IMR-90 (cell line): ENCODE data around the gene ARHGEF4. TPM values are rescaled to one million over a fixed set of nuclear protein-coding genes. Genes with fewer than 3 reads are reported as not detected.

Experiments
- ATAC-seq: fragments of 200-7000 bp; cut with Tn5 transposase; 2 replicates; pipeline ENCODE4 v1.9.1; 2020; ENCODE audit warnings: low read depth, mild to moderate bottlenecking, moderate library complexity
- BruUV-seq: library from RNA; stranded (reverse); fragments of 400-500 nt; replicated peaks from 2 replicates; lab custom pipeline; 2021; lab: Mats Ljungman, UMichigan
- CTCF ChIA-PET: fragments of 300-600 bp; formaldehyde crosslinking; extraction: SDS; loops from one replicate; lab custom pipeline; 2021; ENCODE audit warnings: antibody characterized with exemption; lab: Yijun Ruan, JAX
- POLR2A ChIA-PET: fragments of 300-600 bp; sonication (Branson Sonifier 250); formaldehyde crosslinking; loops from one replicate; lab custom pipeline; 2022; ENCODE audit warnings: antibody characterized with exemption; ENCODE audit not compliant: unreplicated experiment; lab: Charles Lee
- DNase-seq: peaks from one replicate; pipeline ENCODE4 v3.0.0; 2013
- H2AFZ ChIP-seq: replicated peaks from 2 replicates; pipeline ENCODE3; 2013; ENCODE audit warnings: low read length, mild to moderate bottlenecking; ENCODE audit not compliant: poor library complexity
- H2AK5ac ChIP-seq: 2 replicates; pipeline ENCODE4 v1.6.1; 2013; ENCODE audit warnings: low read depth, low read length, inconsistent platforms
- H2AK9ac ChIP-seq: replicated peaks from 2 replicates; pipeline ENCODE3; 2013; ENCODE audit warnings: mild to moderate bottlenecking, low read depth, low read length, moderate library complexity; ENCODE audit not compliant: poor library complexity
- H2BK120ac ChIP-seq: 2 replicates; pipeline ENCODE4 v1.6.1; 2013; ENCODE audit warnings: low read depth, low read length, inconsistent platforms
- H2BK15ac ChIP-seq: 3 replicates; pipeline ENCODE4 v1.6.1; 2013; ENCODE audit warnings: low read depth, low read length, inconsistent platforms
- H2BK20ac ChIP-seq: 2 replicates; pipeline ENCODE4 v1.6.1; 2013; ENCODE audit warnings: low read depth, mild to moderate bottlenecking, inconsistent platforms, low read length, moderate library complexity
- H2BK5ac ChIP-seq: 2 replicates; pipeline ENCODE4 v1.6.1; 2013; ENCODE audit warnings: mild to moderate bottlenecking, low read depth, low read length, inconsistent platforms; ENCODE audit not compliant: poor library complexity, severe bottlenecking
- H3K14ac ChIP-seq: replicated peaks from 2 replicates; pipeline ENCODE4 v1.6.1; 2013; ENCODE audit warnings: low read depth, low read length, inconsistent platforms
- H3K18ac ChIP-seq: 2 replicates; pipeline ENCODE4 v1.6.1; 2013; ENCODE audit warnings: low read depth, low read length, control low read depth
- H3K23ac ChIP-seq: 2 replicates; pipeline ENCODE4 v1.6.1; 2013; ENCODE audit warnings: low read depth, low read length, inconsistent platforms
- H3K27ac ChIP-seq: 2 replicates; pipeline ENCODE4 v1.5.1; 2013; ENCODE audit warnings: mild to moderate bottlenecking, control low read depth, low read length; ENCODE audit not compliant: insufficient read depth
- H3K27me3 ChIP-seq: 2 replicates; pipeline ENCODE4 v1.6.1; 2013; ENCODE audit warnings: low read length; ENCODE audit not compliant: control insufficient read depth, insufficient read depth
- H3K36me3 ChIP-seq: 2 replicates; pipeline ENCODE4 v1.6.1; 2013; ENCODE audit warnings: low read length, mixed read lengths; ENCODE audit not compliant: control insufficient read depth, insufficient read depth
- H3K4ac ChIP-seq: 2 replicates; pipeline ENCODE4 v1.6.1; 2013; ENCODE audit warnings: low read depth, low read length, inconsistent platforms
- H3K4me1 ChIP-seq: 2 replicates; pipeline ENCODE4 v1.6.1; 2013; ENCODE audit warnings: low read length, mixed read lengths; ENCODE audit not compliant: control insufficient read depth, insufficient read depth
- H3K4me2 ChIP-seq: 2 replicates; pipeline ENCODE4 v1.6.1; 2013; ENCODE audit warnings: low read depth, mild to moderate bottlenecking, control low read depth, low read length, moderate library complexity
- H3K4me3 ChIP-seq: 2 replicates; pipeline ENCODE4 v1.5.1; 2013; ENCODE audit warnings: low read depth, mild to moderate bottlenecking, control low read depth, low read length, moderate library complexity; ENCODE audit not compliant: insufficient read depth
- H3K56ac ChIP-seq: 2 replicates; pipeline ENCODE4 v1.6.1; 2013; ENCODE audit warnings: low read length, inconsistent platforms; ENCODE audit not compliant: insufficient read depth; ENCODE audit errors: extremely low read depth
- H3K79me1 ChIP-seq, 2 experiments: 2 replicates each; pipeline ENCODE4 v1.6.1; 2013; ENCODE audit warnings: low read length in 2 of 2, inconsistent platforms in 1 of 2, low read depth in 1 of 2
- H3K9ac ChIP-seq: 2 replicates; pipeline ENCODE4 v1.6.1; 2013; ENCODE audit warnings: low read depth, low read length, control low read depth
- H3K9me1 ChIP-seq: 2 replicates; pipeline ENCODE4 v1.6.1; 2013; ENCODE audit warnings: low read length, inconsistent platforms; ENCODE audit not compliant: insufficient read depth
- H3K9me3 ChIP-seq: 2 replicates; pipeline ENCODE4 v1.6.1; 2013; ENCODE audit warnings: low read length; ENCODE audit not compliant: control insufficient read depth, insufficient read depth
- H4K20me1 ChIP-seq: 2 replicates; pipeline ENCODE4 v1.6.1; 2013; ENCODE audit warnings: low read length, inconsistent platforms; ENCODE audit not compliant: insufficient read depth
- H4K5ac ChIP-seq: 2 replicates; pipeline ENCODE4 v1.6.1; 2013; ENCODE audit warnings: mild to moderate bottlenecking, low read depth, low read length, control low read depth
- H4K8ac ChIP-seq, 2 experiments: 2 replicates each; pipeline ENCODE4 v1.6.1; 2013; ENCODE audit warnings: low read depth in 2 of 2, low read length in 2 of 2, control low read depth in 1 of 2, inconsistent platforms in 1 of 2
- H4K91ac ChIP-seq: 2 replicates; pipeline ENCODE4 v1.6.1; 2013; ENCODE audit warnings: low read depth, low read length, inconsistent platforms; ENCODE audit not compliant: insufficient read depth
- CEBPB ChIP-seq: IDR thresholded peaks from 2 replicates; pipeline ENCODE4 v1.6.1; 2012; ENCODE audit warnings: low read depth, low read length, improper control_type of control experiment
- FOS ChIP-seq: fragments of 150-350 bp; IDR thresholded peaks from 2 replicates; pipeline ENCODE4 v1.6.1; 2016; ENCODE audit warnings: low read depth, low read length
- RCOR1 ChIP-seq: IDR thresholded peaks from 2 replicates; pipeline ENCODE4 v1.6.1; 2012; ENCODE audit warnings: mild to moderate bottlenecking, low read length, improper control_type of control experiment; ENCODE audit not compliant: insufficient replicate concordance
- SMC3 ChIP-seq: fragments of 150-350 bp; IDR thresholded peaks from 2 replicates; pipeline ENCODE4 v1.6.1; 2016; ENCODE audit warnings: low read depth, mild to moderate bottlenecking, antibody characterized with exemption, low read length, moderate library complexity
- WGBS, 2 experiments: methylation state at CpG; one replicate each; pipeline versions ENCODE4 v1.1.5 to v1.1.7; 2013; ENCODE audit warnings: missing lambda C conversion rate in 2 of 2; ENCODE audit not compliant: insufficient read length in 1 of 2; ENCODE audit errors: extremely low coverage in 2 of 2; 5-methylcytosine and 5-hydroxymethylcytosine counted together
- dilution Hi-C: fragments of 300-500 bp; cut with HindIII; formaldehyde crosslinking; loops from one replicate; pipeline ENCODE4 v1.14.3; 2018; ENCODE audit warnings: low sequenced_read_pairs; ENCODE audit not compliant: unreplicated experiment
- in situ Hi-C: fragments of 300-500 bp; cut with MboI; formaldehyde crosslinking; loops from 3 replicates; pipeline ENCODE4 v1.14.3; 2019; ENCODE audit warnings: low sequenced_read_pairs, inconsistent platforms, mixed read lengths
- intact Hi-C: fragments of 100-400 bp; cut with micrococcal nuclease; formaldehyde crosslinking; loops from 2 replicates; pipeline ENCODE4 v1.10.0; 2022
- polyA plus RNA-seq, 3 experiments: library from polyadenylated mRNA; depleted of rRNA; stranded (reverse); fragments of >200 nt; gene quantifications; 2 replicates each; pipeline ENCODE4 v1.2.3, GENCODE V29; 2012; ENCODE audit warnings: low replicate concordance in 1 of 3
- total RNA-seq: library from RNA; depleted of rRNA; stranded (reverse); fragments of >200 nt; gene quantifications from 2 replicates; pipeline ENCODE4 v1.2.3, GENCODE V29; 2012
- TF ChIP-seq, protein P1 (sequence below): conservative IDR thresholded peaks from 2 replicates; pipeline ENCODE4 v1.5.1; 2012; ENCODE audit warnings: mild to moderate bottlenecking, low read depth, low read length, improper control_type of control experiment

ARHGEF4 gene
- total and polyA plus RNA-seq, 2 of the 4 experiments (the other 2 are of a cell fraction): 2.7 to 5.0 TPM

GRCh38 chr2:131034122-131035051 lies 197.7 kb downstream of the ARHGEF4 start:
- Histone ChIP-seq H4K5ac (no peak overlapping the region), H3K36me3 (no peaks in the 10 kb centered on the region), H2AFZ (peak overlapping the region; percentile 75), H3K4me1 (no peaks in the 10 kb centered on the region), H2BK20ac (no peak overlapping the region), H2BK120ac (no peak overlapping the region), H2BK5ac (no peak overlapping the region), H4K8ac (no peak overlapping the region), H3K4me3 (peak overlapping the region; percentile 53), H3K4ac (no peak overlapping the region), H3K79me1 (no peaks in the 10 kb centered on the region), H4K91ac (no peak overlapping the region), H2BK15ac (no peak overlapping the region), H3K9me1 (no peaks in the 10 kb centered on the region), H3K56ac (no peak overlapping the region), H3K9me3 (no peaks in the 10 kb centered on the region), H3K14ac (no peak overlapping the region), H3K27ac (no peak overlapping the region), H4K20me1 (no peaks in the 10 kb centered on the region), H3K9ac (0 out of 2 replicates have a peak overlapping the region, but pooled peaks have one; percentile 15), H3K27me3 (peaks cover 18% of the 10 kb centered on the region; the same call in 1 of the 2 replicates), H2AK9ac (no peak overlapping the region), H3K18ac (no peak overlapping the region), H2AK5ac (no peak overlapping the region), H3K23ac (0 out of 2 replicates have a peak overlapping the region, but pooled peaks have one; percentile 56), H3K4me2 (peak overlapping the region; percentile 61)
- ChIA-PET POLR2A (no interaction called here), CTCF (no interaction called here)
- intact Hi-C loops (no loop called here), dilution Hi-C loops (no loop called here), in situ Hi-C loops (no loop called here)
- DNase-seq: peak; percentile 15
- BruUV-seq: no TSS peak
- ATAC-seq: peak; percentile 66
- WGBS, 2 experiments: 1% methylated on average over 19 of the region's 61 CpGs; no CpG with 5 or more reads in 1 of the 2 experiments
- peak; percentile 39; the same call in 1 of the 2 replicates for TF ChIP-seq CEBPB
- TF ChIP-seq, protein P1, sequence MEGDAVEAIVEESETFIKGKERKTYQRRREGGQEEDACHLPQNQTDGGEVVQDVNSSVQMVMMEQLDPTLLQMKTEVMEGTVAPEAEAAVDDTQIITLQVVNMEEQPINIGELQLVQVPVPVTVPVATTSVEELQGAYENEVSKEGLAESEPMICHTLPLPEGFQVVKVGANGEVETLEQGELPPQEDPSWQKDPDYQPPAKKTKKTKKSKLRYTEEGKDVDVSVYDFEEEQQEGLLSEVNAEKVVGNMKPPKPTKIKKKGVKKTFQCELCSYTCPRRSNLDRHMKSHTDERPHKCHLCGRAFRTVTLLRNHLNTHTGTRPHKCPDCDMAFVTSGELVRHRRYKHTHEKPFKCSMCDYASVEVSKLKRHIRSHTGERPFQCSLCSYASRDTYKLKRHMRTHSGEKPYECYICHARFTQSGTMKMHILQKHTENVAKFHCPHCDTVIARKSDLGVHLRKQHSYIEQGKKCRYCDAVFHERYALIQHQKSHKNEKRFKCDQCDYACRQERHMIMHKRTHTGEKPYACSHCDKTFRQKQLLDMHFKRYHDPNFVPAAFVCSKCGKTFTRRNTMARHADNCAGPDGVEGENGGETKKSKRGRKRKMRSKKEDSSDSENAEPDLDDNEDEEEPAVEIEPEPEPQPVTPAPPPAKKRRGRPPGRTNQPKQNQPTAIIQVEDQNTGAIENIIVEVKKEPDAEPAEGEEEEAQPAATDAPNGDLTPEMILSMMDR: no peak
- TF ChIP-seq SMC3: no peak
- TF ChIP-seq RCOR1: no peak
- TF ChIP-seq FOS: no peak
